ENCODE data around the gene CSF1. TPM values are rescaled to one million over a fixed set of nuclear protein-coding genes. Genes with fewer than 3 reads are reported as not detected.
"Not testable (repeated sequence)": the region's sequence is repeated elsewhere in the genome, so short reads cannot be mapped to it uniquely, and the experiment has no call there.

The CSF1 gene
- polyA plus RNA-seq (ENCODE audit: insufficient read length) = 7.1 TPM

- DNase-seq (ENCODE audit: low read depth) = peak; percentile 40
Observed at GRCh38 chr1:109910123-109910962, at the start of gene CSF1. TSS of gene CSF1 (plus strand) at chr1:109910849. CDS start at chr1:109911024, 175 bp downstream.

- DNase-seq (ENCODE audit: low read depth) = not testable (repeated sequence)
Observed at GRCh38 chr1:109861616-109862015, 49.0 kb upstream of the CSF1 start.

- no peak for DNase-seq (ENCODE audit: low read depth)
Observed at GRCh38 chr1:109863667-109864046, 47.0 kb upstream of the CSF1 start.

DNA sequence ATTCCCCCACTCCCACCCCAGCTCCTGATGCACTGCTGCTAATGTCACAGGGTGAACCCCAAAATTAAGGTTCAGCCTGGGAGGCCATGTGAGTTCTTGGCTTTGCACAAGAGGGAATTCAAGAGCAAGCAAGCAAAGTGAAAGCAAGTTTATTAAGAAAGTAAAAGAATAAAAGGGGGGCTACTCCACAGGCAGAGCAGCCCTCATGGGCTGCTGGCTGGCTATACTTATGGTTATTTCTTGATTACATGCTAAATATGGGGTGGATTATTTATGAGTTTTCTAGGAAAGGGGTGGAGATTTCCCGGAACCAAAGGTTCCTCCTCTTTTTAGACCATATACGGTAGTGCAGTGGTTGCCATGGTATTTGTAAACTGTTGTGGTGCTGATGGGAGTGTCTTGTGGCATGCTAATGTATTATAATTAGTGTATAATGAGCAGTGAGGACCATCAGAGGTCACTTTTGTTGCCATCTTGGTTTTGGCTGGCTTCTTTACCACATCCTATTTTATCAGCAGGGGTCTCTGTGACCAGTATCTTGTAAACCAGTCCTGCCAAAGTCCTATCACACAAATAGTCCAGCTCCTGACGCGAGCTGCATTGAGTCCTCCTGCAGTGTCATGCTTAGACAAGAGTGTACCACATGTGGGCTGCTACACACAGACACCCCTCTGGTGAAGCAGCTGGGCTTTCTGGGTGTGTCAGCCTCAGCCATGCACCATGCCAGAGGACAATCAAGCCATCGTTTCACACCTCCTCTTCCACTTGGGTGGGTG, 46.4 kb upstream of the CSF1 start:
- peak; percentile 70 for DNase-seq (ENCODE audit: low read depth)

GRCh38 chr1:109864930-109865612, 45.6 kb upstream of the CSF1 start:
- DNase-seq (ENCODE audit: low read depth) = no peak

- DNase-seq (ENCODE audit: low read depth) = no peak
Observed at GRCh38 chr1:109866071-109866470, 44.6 kb upstream of the CSF1 start.

GRCh38 chr1:109873278-109874175, 37.1 kb upstream of the CSF1 start:
- no peak for DNase-seq (ENCODE audit: low read depth)

GRCh38 chr1:109874445-109874844, 36.2 kb upstream of the CSF1 start:
- no peak for DNase-seq (ENCODE audit: low read depth)

DNA sequence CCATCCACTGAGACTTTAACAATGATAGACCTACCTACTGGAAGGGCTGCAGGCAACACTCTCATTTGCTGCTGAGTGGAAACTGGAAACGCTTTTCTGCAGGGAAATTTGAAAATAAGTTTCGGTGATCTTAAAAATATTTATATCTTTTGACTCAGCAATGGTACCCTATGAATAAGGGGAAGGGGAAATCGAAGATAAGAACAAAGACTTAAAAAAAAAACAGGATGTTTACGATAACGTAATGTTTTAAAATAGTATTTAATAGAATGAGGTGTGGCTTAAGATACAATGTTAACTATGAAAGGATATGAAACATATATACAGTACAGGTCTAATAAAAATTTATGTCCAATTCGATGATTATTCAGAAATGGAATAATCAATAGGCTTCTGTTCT, 34.8 kb upstream of the CSF1 start:
- no peak for DNase-seq (ENCODE audit: low read depth)

DNA sequence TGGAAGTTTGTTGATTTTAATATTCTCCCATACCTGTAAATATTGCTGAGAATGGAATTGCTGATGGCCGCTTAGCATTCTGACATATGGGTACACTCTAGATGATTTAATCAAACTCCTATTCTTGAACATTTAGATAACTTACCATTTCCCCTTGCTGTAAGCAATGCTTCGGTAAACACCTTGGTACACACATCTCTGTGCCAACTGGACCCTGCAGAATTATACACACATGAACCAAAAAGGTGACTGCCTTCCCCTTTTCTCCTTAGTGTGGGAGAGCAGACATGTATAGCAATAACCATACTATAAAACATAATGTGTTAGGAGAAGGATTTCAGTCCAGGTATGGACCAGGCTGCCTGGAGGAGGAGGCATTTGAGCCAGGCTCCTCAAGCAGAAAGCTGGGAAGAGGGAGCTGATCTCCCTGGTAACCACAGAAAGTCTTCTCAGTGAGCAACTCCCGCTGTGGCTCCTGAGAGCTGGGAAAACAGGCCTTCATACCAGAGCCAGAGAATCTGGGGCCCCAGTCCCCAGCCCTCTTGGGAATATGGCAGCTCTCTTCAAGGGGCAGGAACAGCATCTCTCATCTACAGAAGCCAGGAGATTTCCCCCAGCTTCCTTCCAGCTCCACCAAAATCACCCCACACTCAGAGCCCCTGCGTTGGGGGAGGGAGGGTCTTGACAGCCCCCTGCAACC, 33.9 kb upstream of the CSF1 start:
- no peak for DNase-seq (ENCODE audit: low read depth)

GRCh38 chr1:109877317-109877771, 33.3 kb upstream of the CSF1 start:
- peak; percentile 63 for DNase-seq (ENCODE audit: low read depth)

DNA sequence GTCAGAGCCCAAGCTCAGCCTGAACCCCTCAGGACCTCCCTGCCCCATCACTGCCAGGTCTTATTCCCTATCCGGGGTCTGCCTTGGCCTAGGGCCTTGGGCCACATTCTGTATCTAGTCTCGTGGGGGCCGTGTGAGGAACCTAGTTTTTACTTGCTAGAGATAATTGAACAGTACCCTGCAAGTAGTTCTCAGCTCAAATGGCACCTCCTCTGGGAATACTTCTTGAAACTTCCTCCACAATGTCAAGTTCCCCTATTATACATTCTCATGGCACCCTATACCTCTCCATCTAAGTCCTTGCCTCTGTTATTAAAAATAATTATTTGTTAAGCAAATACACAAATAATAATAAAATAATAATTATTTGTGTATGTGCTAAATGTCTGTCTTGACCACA, 32.9 kb upstream of the CSF1 start:
- DNase-seq (ENCODE audit: low read depth) = no peak

DNA sequence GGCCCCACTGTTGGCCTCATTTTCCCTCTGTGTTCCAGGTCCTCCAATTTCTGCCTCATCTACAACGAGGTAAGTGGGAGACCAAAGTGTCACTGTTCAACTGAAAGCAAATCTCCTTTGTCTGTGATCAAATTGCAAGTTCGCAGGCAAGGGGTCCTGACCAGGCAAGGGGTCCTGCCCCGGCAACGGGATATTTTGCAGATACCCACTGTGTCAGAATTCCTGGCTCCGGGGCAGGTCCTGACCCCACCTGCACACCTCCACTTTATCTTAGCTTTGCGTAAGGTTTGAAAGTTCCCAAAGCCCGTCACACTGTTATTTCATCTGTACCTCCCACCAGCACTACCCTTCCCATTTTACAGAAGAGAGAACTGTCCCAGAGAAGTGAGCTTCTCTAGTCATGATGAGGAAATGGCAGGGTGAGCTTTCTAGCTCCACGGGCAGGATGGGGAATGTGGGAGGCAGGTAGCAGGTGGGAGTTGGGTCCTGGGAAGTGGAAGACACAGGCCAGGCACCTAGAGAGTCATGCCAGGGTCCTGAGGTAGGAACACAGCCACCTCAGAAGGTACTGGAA, 32.0 kb upstream of the CSF1 start:
- DNase-seq (ENCODE audit: low read depth) = no peak

- not testable (repeated sequence) for DNase-seq (ENCODE audit: low read depth)
Observed at GRCh38 chr1:109879371-109879770, 31.3 kb upstream of the CSF1 start.

DNA sequence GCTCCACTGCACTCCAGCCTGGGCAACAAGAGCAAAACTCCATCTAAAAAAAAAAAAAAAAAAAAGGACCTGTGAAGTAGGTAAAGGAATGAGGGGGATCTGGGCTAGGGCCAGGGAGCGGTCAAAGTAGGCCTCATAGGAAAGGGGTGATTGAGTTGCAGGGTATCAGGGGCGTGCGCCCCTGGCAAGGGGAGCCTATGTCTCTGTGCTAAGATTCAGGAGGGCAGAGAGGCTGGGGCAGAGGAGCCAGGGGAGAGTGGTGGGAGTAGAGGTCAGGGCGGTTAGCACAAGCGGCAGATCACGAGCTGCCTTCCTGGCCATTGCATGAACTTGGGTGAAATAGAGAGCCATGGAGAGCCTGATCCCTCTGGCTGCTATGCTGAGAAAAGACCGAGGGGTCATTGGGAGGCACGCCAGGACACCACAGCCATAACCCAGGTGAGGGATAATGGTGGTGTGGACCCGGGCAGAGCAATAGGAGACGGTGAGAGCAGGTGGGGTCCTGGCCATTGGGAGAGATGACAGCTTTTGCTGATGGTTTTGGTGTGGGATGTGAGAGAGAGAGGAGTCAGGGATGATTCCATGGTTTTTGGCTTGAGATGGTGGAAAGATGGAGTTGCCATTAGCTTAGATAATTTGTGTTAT, 30.6 kb upstream of the CSF1 start:
- no peak for DNase-seq (ENCODE audit: low read depth)

DNA sequence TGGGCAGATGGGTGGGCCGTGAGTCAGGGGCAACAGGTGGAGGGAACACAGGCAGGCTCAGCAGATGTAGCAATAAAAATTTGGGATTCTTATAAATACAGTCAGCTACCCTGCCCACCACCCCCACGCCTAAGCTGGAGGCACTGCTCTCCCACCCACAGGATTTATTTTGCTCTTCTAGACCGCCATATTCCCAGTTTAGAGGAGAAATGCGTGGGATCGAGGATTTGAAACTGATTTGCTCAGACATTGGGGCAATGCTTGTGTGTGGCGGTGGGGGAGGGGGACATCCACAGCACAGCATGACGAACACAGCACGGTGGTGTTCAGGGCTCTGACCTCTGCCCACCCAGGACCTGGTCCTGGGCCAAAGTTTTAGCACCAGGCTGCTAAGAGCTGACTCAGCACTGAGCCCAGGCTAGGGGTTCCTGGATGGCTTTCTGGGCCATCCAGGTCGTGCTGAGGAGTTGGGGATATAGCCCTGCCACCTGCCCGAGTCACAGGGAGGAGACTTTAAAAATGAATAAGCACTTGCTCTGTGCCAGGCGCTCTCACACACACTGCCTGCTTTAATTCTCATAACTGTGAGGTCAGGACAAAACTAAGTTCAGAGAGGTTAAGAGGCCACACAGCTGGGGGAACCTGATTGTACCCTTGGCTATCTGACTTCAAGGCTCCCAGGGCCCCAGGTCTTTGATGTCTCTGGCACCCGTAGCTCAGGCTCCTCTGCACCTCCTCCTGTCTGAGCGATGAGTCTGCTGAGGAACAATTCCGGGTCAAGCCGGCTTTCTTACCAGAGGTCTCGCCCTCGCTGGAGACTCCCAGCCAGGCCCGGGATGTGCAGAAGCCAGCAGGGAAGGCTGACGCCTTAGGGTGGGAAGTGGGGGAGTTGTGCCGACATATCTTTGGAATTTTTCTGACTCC, 29.4 kb upstream of the CSF1 start:
- DNase-seq (ENCODE audit: low read depth) = no peak

- DNase-seq (ENCODE audit: low read depth) = no peak
Observed at GRCh38 chr1:109881906-109882287, 28.8 kb upstream of the CSF1 start.
